Upper lobe of left lung (tissue), 4 donors: Measurements from ENCODE around the gene GPR135.

ENCODE experiments used
- CTCF ChIP-seq, 6 experiments: fragments of 450-650 bp in 4 of 6; fragments of 200-600 bp in 2 of 6; sonication (generic) in 2 of 6; IDR thresholded peaks; one replicate each; pipeline ENCODE4 v1.5.1; 2016 to 2019; ENCODE audit warnings: antibody characterized with exemption in 6 of 6
- EP300 ChIP-seq, 4 donors: sonication (generic); formaldehyde crosslinking; IDR thresholded peaks; one replicate each; pipeline ENCODE4 v1.5.1; 2017; ENCODE audit warnings: antibody characterized with exemption in 4 of 4, control low read depth in 2 of 4
- POLR2A ChIP-seq, 4 donors: fragments of 450-650 bp; IDR thresholded peaks; one replicate each; pipeline ENCODE4 v1.5.1; 2016 to 2017; ENCODE audit warnings: antibody characterized with exemption in 4 of 4, mild to moderate bottlenecking in 2 of 4

GRCh38 chr14:59424341-59425071, 40.7 kb downstream of the GPR135 start:
- TF ChIP-seq EP300 (IDR thresholded peaks at IDR 0.05) (no peak), CTCF (IDR thresholded peaks at IDR 0.05) (no peak), POLR2A (IDR thresholded peaks at IDR 0.05) (no peak)
